Keratinocyte (primary cell): ENCODE data around the gene LRRC19. TPM values are rescaled to one million over a fixed set of nuclear protein-coding genes. Genes with fewer than 3 reads are reported as not detected.

ENCODE experiments used
- DNase-seq: peaks from one replicate; pipeline ENCODE4 v3.0.0-alpha.2; 2011; ENCODE audit warnings: low read depth, missing footprints, low spot score
- FAIRE-seq: peaks from 2 replicates; lab custom pipeline; 2011; peaks lifted over from hg19 to GRCh38; lab: Jason Lieb, UNC
- H2AFZ ChIP-seq: 2 replicates; pipeline ENCODE4 v1.6.0; 2012; ENCODE audit warnings: low read length, control low read depth, inconsistent platforms; ENCODE audit not compliant: control insufficient read depth
- H3K27ac ChIP-seq: 2 replicates; pipeline ENCODE4 v1.5.1; 2011; ENCODE audit warnings: low read length; ENCODE audit not compliant: control insufficient read depth, insufficient read depth
- H3K27me3 ChIP-seq: 3 replicates; pipeline ENCODE4 v1.6.0; 2011; ENCODE audit warnings: low read length; ENCODE audit not compliant: control insufficient read depth, insufficient read depth; ENCODE audit errors: extremely low read depth
- H3K36me3 ChIP-seq, 2 experiments: 2 replicates in 1 of 2; 3 replicates in 1 of 2; pipeline ENCODE4 v1.5.1; 2011; ENCODE audit warnings: low read length in 2 of 2, mild to moderate bottlenecking in 1 of 2; ENCODE audit not compliant: control insufficient read depth in 2 of 2, insufficient read depth in 2 of 2; ENCODE audit errors: extremely low read depth in 1 of 2
- H3K4me1 ChIP-seq: 3 replicates; pipeline ENCODE4 v1.5.1; 2011; ENCODE audit warnings: low read length; ENCODE audit not compliant: control insufficient read depth, insufficient read depth; ENCODE audit errors: extremely low read depth
- H3K4me2 ChIP-seq: 3 replicates; pipeline ENCODE4 v1.6.0; 2011; ENCODE audit warnings: low read depth, low read length; ENCODE audit not compliant: control insufficient read depth, insufficient read depth; ENCODE audit errors: extremely low read depth
- H3K4me3 ChIP-seq, 3 experiments: fragments of 200-600 bp in 1 of 3; sonication (generic) in 1 of 3; 2 replicates in 2 of 3; 3 replicates in 1 of 3; pipeline ENCODE4 v1.5.1; 2011 to 2016; ENCODE audit warnings: low read length in 3 of 3, mild to moderate bottlenecking in 3 of 3, control low read depth in 2 of 3, inconsistent platforms in 1 of 3, low read depth in 1 of 3, mixed read lengths in 1 of 3, mixed run types in 1 of 3, moderate library complexity in 1 of 3; ENCODE audit not compliant: control insufficient read depth in 2 of 3, insufficient read depth in 2 of 3; ENCODE audit errors: extremely low read depth in 1 of 3
- H3K79me2 ChIP-seq: 2 replicates; pipeline ENCODE4 v1.6.0; 2012; ENCODE audit warnings: low read length; ENCODE audit not compliant: control insufficient read depth, insufficient read depth
- H3K9ac ChIP-seq: 3 replicates; pipeline ENCODE4 v1.6.0; 2011; ENCODE audit warnings: low read length; ENCODE audit not compliant: control insufficient read depth, insufficient read depth; ENCODE audit errors: extremely low read depth
- H3K9me1 ChIP-seq: 3 replicates; pipeline ENCODE4 v1.6.0; 2011; ENCODE audit warnings: low read length; ENCODE audit not compliant: control insufficient read depth, insufficient read depth; ENCODE audit errors: extremely low read depth
- H3K9me3 ChIP-seq: 2 replicates; pipeline ENCODE4 v1.5.1; 2012; ENCODE audit warnings: low read depth, low read length; ENCODE audit not compliant: control insufficient read depth
- H4K20me1 ChIP-seq: 3 replicates; pipeline ENCODE4 v1.6.0; 2011; ENCODE audit warnings: low read length; ENCODE audit not compliant: control insufficient read depth, insufficient read depth; ENCODE audit errors: extremely low read depth
- EZH2 ChIP-seq: IDR thresholded peaks from one replicate; pipeline ENCODE4 v1.6.1; 2012; ENCODE audit warnings: inconsistent platforms, mild to moderate bottlenecking, low read length, moderate library complexity
- dilution Hi-C: fragments of 300-500 bp; cut with MboI; formaldehyde crosslinking; loops from one replicate; pipeline ENCODE4 v1.7.0; 2020; ENCODE audit warnings: low sequenced_read_pairs; ENCODE audit not compliant: extremely low pct_ligation_motif_present
- polyA minus RNA-seq, 3 experiments: library from RNA; depleted of rRNA, polyadenylated mRNA; stranded (reverse); fragments of >200 nt; gene quantifications; 1 replicate in 1 of 3; 2 replicates in 1 of 3; 3 replicates in 1 of 3; pipeline ENCODE4 v1.2.3, GENCODE V29; 2011
- polyA plus RNA-seq, 5 experiments: library from polyadenylated mRNA; depleted of rRNA in 3 of 5; stranded (reverse) in 3 of 5; stranded (forward) in 1 of 5; unstranded in 1 of 5; fragments of >200 nt; gene quantifications; 1 replicate in 1 of 5; 2 replicates in 3 of 5; 3 replicates in 1 of 5; pipeline versions ENCODE4 v1.2.1 to v1.2.3, GENCODE V29; 2011 to 2012; ENCODE audit warnings: missing spikeins in 2 of 5, low read depth in 1 of 5, low replicate concordance in 1 of 5
- TF ChIP-seq, protein P1 (sequence below), 3 experiments: IDR thresholded peaks in 1 of 3; conservative IDR thresholded peaks in 1 of 3; optimal IDR thresholded peaks in 1 of 3; 2 replicates in 2 of 3; 3 replicates in 1 of 3; pipeline versions ENCODE3 to v1.5.1; 2011; ENCODE audit warnings: low read length in 3 of 3, mild to moderate bottlenecking in 3 of 3, moderate library complexity in 2 of 3, control low read depth in 1 of 3, inconsistent platforms in 1 of 3; ENCODE audit not compliant: insufficient read depth in 2 of 3; ENCODE audit errors: extremely low read depth in 1 of 3

LRRC19 gene, protein sequence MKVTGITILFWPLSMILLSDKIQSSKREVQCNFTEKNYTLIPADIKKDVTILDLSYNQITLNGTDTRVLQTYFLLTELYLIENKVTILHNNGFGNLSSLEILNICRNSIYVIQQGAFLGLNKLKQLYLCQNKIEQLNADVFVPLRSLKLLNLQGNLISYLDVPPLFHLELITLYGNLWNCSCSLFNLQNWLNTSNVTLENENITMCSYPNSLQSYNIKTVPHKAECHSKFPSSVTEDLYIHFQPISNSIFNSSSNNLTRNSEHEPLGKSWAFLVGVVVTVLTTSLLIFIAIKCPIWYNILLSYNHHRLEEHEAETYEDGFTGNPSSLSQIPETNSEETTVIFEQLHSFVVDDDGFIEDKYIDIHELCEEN
- not detected in 3 replicates for polyA plus RNA-seq
- polyA plus RNA-seq (2011; ENCODE audit: low read depth): not detected
- polyA plus RNA-seq (2011; cell fraction: cytosol; rRNA removed): not detected in 2 replicates
- not detected in 2 replicates for polyA plus RNA-seq (2011; cell fraction: nucleus; rRNA removed)
- polyA plus RNA-seq (2012; ENCODE audit: low replicate concordance): 0.06 TPM in 1 of 2 replicates, not detected in the other
- not detected in 3 replicates for polyA minus RNA-seq
- not detected for polyA minus RNA-seq (2011; cell fraction: cytosol; rRNA and poly(A)+ RNA removed)
- not detected in 2 replicates for polyA minus RNA-seq (2011; cell fraction: nucleus; rRNA and poly(A)+ RNA removed)

DNA sequence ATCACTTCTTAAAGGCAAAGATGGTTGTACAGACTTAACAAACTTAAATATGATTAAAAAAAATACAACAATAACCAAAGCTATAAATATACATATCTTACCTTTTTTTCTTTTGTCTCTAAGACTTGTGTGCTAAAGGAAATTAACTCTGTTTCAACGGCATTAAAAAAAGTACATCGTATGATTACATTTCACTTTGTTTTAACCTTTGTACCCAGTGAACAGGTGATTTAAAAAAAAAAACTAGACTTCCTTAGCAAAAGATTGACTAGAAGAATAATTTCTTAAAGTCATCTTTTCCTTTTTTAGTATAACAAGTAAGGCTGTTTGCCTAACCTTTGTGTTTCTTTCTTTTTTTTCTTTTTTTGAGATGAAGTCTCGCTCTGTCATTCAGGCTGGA, at the start of gene LRRC19:
TSS of gene LRRC19 (minus strand) at position 182 of the 400 bp plus-strand sequence. CDS start 5,978 bp downstream, outside the sequence.
- Histone ChIP-seq H3K4me1 (no peaks in the 10 kb centered on the region), H2AFZ (no peak within 1 kb of the TSS), H3K4me3 (no peak within 1 kb of the TSS), H3K4me2 (no peak within 1 kb of the TSS), H3K36me3 (no peaks in the 10 kb centered on the region), H3K9ac (no peak within 1 kb of the TSS), H4K20me1 (no peaks in the 10 kb centered on the region), H3K27me3 (no peaks in the 10 kb centered on the region), H3K27ac (no peak within 1 kb of the TSS), H3K9me1 (no peaks in the 10 kb centered on the region), H3K79me2 (no peaks in the 10 kb centered on the region), H3K9me3 (no peaks in the 10 kb centered on the region)
- DNase-seq (no peak), FAIRE-seq (no peak)
- no peak for TF ChIP-seq EZH2
- TF ChIP-seq, protein P1, sequence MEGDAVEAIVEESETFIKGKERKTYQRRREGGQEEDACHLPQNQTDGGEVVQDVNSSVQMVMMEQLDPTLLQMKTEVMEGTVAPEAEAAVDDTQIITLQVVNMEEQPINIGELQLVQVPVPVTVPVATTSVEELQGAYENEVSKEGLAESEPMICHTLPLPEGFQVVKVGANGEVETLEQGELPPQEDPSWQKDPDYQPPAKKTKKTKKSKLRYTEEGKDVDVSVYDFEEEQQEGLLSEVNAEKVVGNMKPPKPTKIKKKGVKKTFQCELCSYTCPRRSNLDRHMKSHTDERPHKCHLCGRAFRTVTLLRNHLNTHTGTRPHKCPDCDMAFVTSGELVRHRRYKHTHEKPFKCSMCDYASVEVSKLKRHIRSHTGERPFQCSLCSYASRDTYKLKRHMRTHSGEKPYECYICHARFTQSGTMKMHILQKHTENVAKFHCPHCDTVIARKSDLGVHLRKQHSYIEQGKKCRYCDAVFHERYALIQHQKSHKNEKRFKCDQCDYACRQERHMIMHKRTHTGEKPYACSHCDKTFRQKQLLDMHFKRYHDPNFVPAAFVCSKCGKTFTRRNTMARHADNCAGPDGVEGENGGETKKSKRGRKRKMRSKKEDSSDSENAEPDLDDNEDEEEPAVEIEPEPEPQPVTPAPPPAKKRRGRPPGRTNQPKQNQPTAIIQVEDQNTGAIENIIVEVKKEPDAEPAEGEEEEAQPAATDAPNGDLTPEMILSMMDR (optimal IDR thresholded peaks at IDR 0.05 in 1 of 3, IDR thresholded peaks at IDR 0.05 in 1 of 3, conservative IDR thresholded peaks at IDR 0.05 in 1 of 3; ENCODE audit: extremely low read depth in 1 of 3, insufficient read depth in 2 of 3, low read length in 3 of 3): no peak
- dilution Hi-C loops: no loop called here

GRCh38 chr9:27054841-27055240, 49.4 kb upstream of the LRRC19 start:
- no peak overlapping the region for H2AFZ ChIP-seq
- no peak overlapping the region for H3K4me3 ChIP-seq
- H4K20me1 ChIP-seq: no peaks in the 10 kb centered on the region
- FAIRE-seq: peak; percentile 29
- no peak for TF ChIP-seq EZH2
- TF ChIP-seq, protein P1 (optimal IDR thresholded peaks at IDR 0.05 in 1 of 3, IDR thresholded peaks at IDR 0.05 in 1 of 3, conservative IDR thresholded peaks at IDR 0.05 in 1 of 3; ENCODE audit: extremely low read depth in 1 of 3, insufficient read depth in 2 of 3, low read length in 3 of 3): no peak
- H3K79me2 ChIP-seq: no peaks in the 10 kb centered on the region
- no peak overlapping the region for H3K4me2 ChIP-seq
- no peaks in the 10 kb centered on the region for H3K27me3 ChIP-seq
- H3K27ac ChIP-seq: no peak overlapping the region
- H3K9me3 ChIP-seq: no peaks in the 10 kb centered on the region
- H3K9ac ChIP-seq: no peak overlapping the region
- no peak for DNase-seq
- peaks cover 14% of the 10 kb centered on the region for H3K4me1 ChIP-seq
- dilution Hi-C loops: no loop called here
- H3K9me1 ChIP-seq: no peaks in the 10 kb centered on the region
- H3K36me3 ChIP-seq: no peaks in the 10 kb centered on the region
